Erythroblast (primary cell): ENCODE results near the gene TTLL5.

Source experiments
- GATA1 ChIP-seq: IDR thresholded peaks from 2 replicates; pipeline ENCODE4 v1.6.1; 2011; ENCODE audit warnings: low read depth, mild to moderate bottlenecking, control low read depth, low read length, moderate library complexity
- POLR2A ChIP-seq: IDR thresholded peaks from 2 replicates; pipeline ENCODE4 v1.6.1; 2011; ENCODE audit warnings: mild to moderate bottlenecking, low read length

DNA sequence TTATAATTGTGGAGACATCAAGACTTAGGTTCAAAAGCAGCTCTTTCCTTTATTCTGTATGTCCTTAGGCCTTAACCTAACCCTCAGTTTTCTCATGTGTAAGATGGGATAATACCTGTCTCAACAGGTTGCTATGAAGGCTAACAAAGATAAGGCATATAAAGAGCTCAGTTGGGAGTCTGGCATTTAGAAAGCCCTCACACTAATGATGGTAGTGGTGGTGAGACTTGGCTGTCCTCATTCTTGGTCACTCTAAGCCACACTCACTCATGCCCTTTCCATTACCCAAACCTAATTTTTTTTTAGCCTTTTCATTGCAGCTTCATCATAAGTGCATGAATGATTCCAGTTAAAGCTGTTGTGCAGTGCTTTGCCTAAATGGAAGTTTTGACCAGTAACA is 183.4 kb downstream of the TTLL5 start:
- TF ChIP-seq POLR2A (no peak), GATA1 (no peak)
